ENCODE measurements around the gene RFFL. TPM values are rescaled to one million over a fixed set of nuclear protein-coding genes. Genes with fewer than 3 reads are reported as not detected.

RFFL gene
- total and polyA plus RNA-seq, 9 of the 15 experiments (the other 6 are each of a cell fraction or from before 2014, with no cell fraction given) = 3.4 to 18.1 (median 12.8) TPM

- TF ChIP-seq CLOCK (CRISPR knock-in tag; IDR thresholded peaks at IDR 0.05; ENCODE audit: borderline replicate concordance) = no peak
- peak; percentile 78 to 80 for TF ChIP-seq FOXK2 (conservative IDR thresholded peaks at IDR 0.05 in 1 of 2, IDR thresholded peaks at IDR 0.05 in 1 of 2; ENCODE audit: low read depth in 2 of 2)
- no peak for TF ChIP-seq ATF6 (CRISPR knock-in tag; IDR thresholded peaks at IDR 0.05)
- no peak for TF ChIP-seq NFXL1 (CRISPR knock-in tag; IDR thresholded peaks at IDR 0.05)
Observed at GRCh38 chr17:34980353-34980680, 83.2 kb downstream of the RFFL start, which contains the start of gene LIG3 (continued).

Data from K562 (cell line).